GM12874 (cell line): ENCODE results near the gene DBR1.

Experiments used
- CTCF ChIP-seq: IDR thresholded peaks from 2 replicates; pipeline ENCODE4 v1.5.1; 2011; ENCODE audit warnings: low read depth, mild to moderate bottlenecking, control low read depth, low read length, moderate library complexity; ENCODE audit not compliant: insufficient read depth

DBR1 gene

GRCh38 chr3:138154534-138154933 is 20.2 kb downstream of the DBR1 start:
- no peak for TF ChIP-seq CTCF

- TF ChIP-seq CTCF: no peak
These were observed 26.2 kb downstream of the DBR1 start for GRCh38 chr3:138148503-138148902.

GRCh38 chr3:138140940-138141339 is 33.8 kb downstream of the DBR1 start:
- no peak for TF ChIP-seq CTCF

GRCh38 chr3:138139691-138140090 is 35.0 kb downstream of the DBR1 start:
- no peak for TF ChIP-seq CTCF

- no peak for TF ChIP-seq CTCF
These were observed 36.9 kb downstream of the DBR1 start for GRCh38 chr3:138137861-138138260.

GRCh38 chr3:138136201-138136600 is 38.5 kb downstream of the DBR1 start:
- TF ChIP-seq CTCF: no peak

GRCh38 chr3:138135833-138136194 is 38.9 kb downstream of the DBR1 start:
- no peak for TF ChIP-seq CTCF
